Activated naive CD4-positive, alpha-beta T cell treated with anti-CD3 and anti-CD28 coated beads for 36 hours (primary cell): Measurements from ENCODE around the gene MLLT6. TPM values are rescaled to one million over a fixed set of nuclear protein-coding genes. Genes with fewer than 3 reads are reported as not detected.

Experiments used
- CTCF ChIA-PET: fragments of 350-600 bp; sonication (Branson Sonifier 250); formaldehyde crosslinking; loops from one replicate; lab custom pipeline; 2021; ENCODE audit warnings: antibody characterized with exemption; lab: Charles Lee
- DNase-seq: peaks from one replicate; pipeline ENCODE4 v3.0.0-alpha.2; 2020
- H3K27ac Mint-ChIP-seq: one replicate; pipeline ENCODE4 v1.8.0; 2021; ENCODE audit warnings: mild to moderate bottlenecking, mixed read lengths
- H3K27me3 Mint-ChIP-seq: one replicate; pipeline ENCODE4 v1.8.0; 2021; ENCODE audit warnings: low read depth, mixed read lengths
- H3K36me3 Mint-ChIP-seq: one replicate; pipeline ENCODE4 v1.8.0; 2021; ENCODE audit warnings: low read depth, mixed read lengths
- H3K4me1 Mint-ChIP-seq: one replicate; pipeline ENCODE4 v1.8.0; 2021; ENCODE audit warnings: low read depth, mixed read lengths
- H3K4me3 Mint-ChIP-seq: one replicate; pipeline ENCODE4 v1.8.0; 2021; ENCODE audit warnings: mild to moderate bottlenecking, moderate library complexity, mixed read lengths
- H3K9me3 Mint-ChIP-seq: one replicate; pipeline ENCODE4 v1.8.0; 2021; ENCODE audit warnings: mixed read lengths
- intact Hi-C: fragments of 100-400 bp; cut with micrococcal nuclease; formaldehyde crosslinking; loops from one replicate; pipeline ENCODE4 v1.15.1; 2023
- total RNA-seq, 2 experiments: library from RNA; stranded (reverse); gene quantifications; one replicate each; pipeline ENCODE4 v1.2.3, GENCODE V29; 2021

Gene MLLT6
- total RNA-seq, 2 experiments from 2014 or later, result 170 to 177 TPM

- Mint-ChIP-seq H3K9me3 (no peaks in the 10 kb centered on the region), H3K27me3 (peaks cover 41% of the 10 kb centered on the region), H3K27ac (no peak overlapping the region), H3K36me3 (peaks cover 20% of the 10 kb centered on the region), H3K4me1 (peaks cover 49% of the 10 kb centered on the region), H3K4me3 (peak overlapping the region; percentile 91)
- peak; percentile 31 for DNase-seq
- intact Hi-C loops, result loop anchor here (1.0 to 5.0 kb wide), 3 partner anchors 143 to 217 kb away; partner anchors contain the start of genes FBXO47 and SRCIN1
- CTCF ChIA-PET, result interaction anchor here (1.1 to 2.5 kb wide), 2 partner anchors 19 to 75 kb away, joined by 4 to 9 read pairs; partner anchors contain the start of gene EPOP
Observed at GRCh38 chr17:38750312-38751121, 45.4 kb downstream of the MLLT6 start.

GRCh38 chr17:38751144-38751807 is 46.2 kb downstream of the MLLT6 start:
- no peak for DNase-seq
- H3K4me3 Mint-ChIP-seq, result peak overlapping the region; percentile 91
- H3K27ac Mint-ChIP-seq, result peak overlapping the region; percentile 95
- intact Hi-C loops, result loop anchor here (1.0 to 5.0 kb wide), 3 partner anchors 144 to 216 kb away; partner anchors contain the start of genes FBXO47 and SRCIN1
- H3K36me3 Mint-ChIP-seq, result peaks cover 26% of the 10 kb centered on the region
- CTCF ChIA-PET, result interaction anchor here (1.1 to 2.5 kb wide), 3 partner anchors 20 to 192 kb away, joined by 4 to 9 read pairs (median 6); partner anchors contain the start of gene EPOP
- H3K27me3 Mint-ChIP-seq, result peaks cover 33% of the 10 kb centered on the region
- H3K4me1 Mint-ChIP-seq, result peaks cover 52% of the 10 kb centered on the region
- H3K9me3 Mint-ChIP-seq, result no peaks in the 10 kb centered on the region

GRCh38 chr17:38751808-38752307 is 46.8 kb downstream of the MLLT6 start:
- Mint-ChIP-seq H3K27ac (peak overlapping the region; percentile 95), H3K4me3 (peak overlapping the region; percentile 91), H3K27me3 (peaks cover 27% of the 10 kb centered on the region), H3K4me1 (peaks cover 49% of the 10 kb centered on the region), H3K9me3 (no peaks in the 10 kb centered on the region), H3K36me3 (peaks cover 29% of the 10 kb centered on the region)
- intact Hi-C loops, result loop anchor here (1.0 to 5.0 kb wide), 11 partner anchors 22 to 449 kb away; partner anchors contain the start of genes CISD3, FBXO47, PIP4K2B and RPL19
- DNase-seq, result peak; percentile 93
- CTCF ChIA-PET, result interaction anchor here (0.6 to 2.5 kb wide), 6 partner anchors 16 to 193 kb away, joined by 3 to 9 read pairs (median 4); partner anchors contain the start of gene EPOP

- H3K4me1 Mint-ChIP-seq, result peaks cover 48% of the 10 kb centered on the region
- intact Hi-C loops, result loop anchor here (1.0 to 5.0 kb wide), 10 partner anchors 22 to 448 kb away; partner anchors contain the start of genes CISD3, FBXO47, PIP4K2B and RPL19
- H3K27me3 Mint-ChIP-seq, result peaks cover 26% of the 10 kb centered on the region
- CTCF ChIA-PET, result interaction anchor here (0.6 to 2.5 kb wide), 6 partner anchors 16 to 194 kb away, joined by 3 to 9 read pairs (median 4); partner anchors contain the start of gene EPOP
- peaks cover 29% of the 10 kb centered on the region for H3K36me3 Mint-ChIP-seq
- DNase-seq, result peak; percentile 99
- H3K4me3 Mint-ChIP-seq, result peak within 1 kb of the TSS; percentile 91
- H3K27ac Mint-ChIP-seq, result peak within 1 kb of the TSS; percentile 95
- no peaks in the 10 kb centered on the region for H3K9me3 Mint-ChIP-seq
Observed at GRCh38 chr17:38752308-38753070, 47.4 kb downstream of the MLLT6 start, which contains the start of gene PSMB3. Gene PSMB3, plus strand, starts transcription at chr17:38752741. Its CDS starts 86 bp downstream, at chr17:38752827.

GRCh38 chr17:38753071-38753506 is 48.0 kb downstream of the MLLT6 start:
- CTCF ChIA-PET, result interaction anchor here (0.6 to 1.8 kb wide), 4 partner anchors 19 to 485 kb away, joined by 3 to 6 read pairs (median 4); no protein-coding TSS in a partner anchor
- peaks cover 48% of the 10 kb centered on the region for H3K4me1 Mint-ChIP-seq

GRCh38 chr17:38761612-38762011 is 56.5 kb downstream of the MLLT6 start:
- Mint-ChIP-seq H3K4me1 (peaks cover 8% of the 10 kb centered on the region), H3K36me3 (peaks cover 44% of the 10 kb centered on the region), H3K4me3 (no peak overlapping the region), H3K27ac (peak overlapping the region; percentile 65), H3K27me3 (no peaks in the 10 kb centered on the region), H3K9me3 (no peaks in the 10 kb centered on the region)
- intact Hi-C loops, result no loop called here
- CTCF ChIA-PET, result interaction anchor here (0.6 to 1.6 kb wide), 4 partner anchors 36 to 315 kb away, joined by 3 to 5 read pairs (median 4); no protein-coding TSS in a partner anchor
- DNase-seq, result peak; percentile 52

More at GRCh38 chr17:38753071-38753506, 48.0 kb downstream of the MLLT6 start:
- H3K9me3 Mint-ChIP-seq, result no peaks in the 10 kb centered on the region
- DNase-seq, result no peak
- peak overlapping the region; percentile 91 for H3K4me3 Mint-ChIP-seq
- H3K36me3 Mint-ChIP-seq, result peaks cover 32% of the 10 kb centered on the region
- H3K27ac Mint-ChIP-seq, result peak overlapping the region; percentile 95
- H3K27me3 Mint-ChIP-seq, result peaks cover 22% of the 10 kb centered on the region
- intact Hi-C loops, result loop anchor here (2.0 to 5.0 kb wide), 3 partner anchors 146 to 448 kb away; partner anchors contain the start of genes FBXO47, RPL19 and SRCIN1

- no peak overlapping the region for H3K27ac Mint-ChIP-seq
- peaks cover 48% of the 10 kb centered on the region for H3K36me3 Mint-ChIP-seq
- intact Hi-C loops, result no loop called here
- peaks cover 8% of the 10 kb centered on the region for H3K4me1 Mint-ChIP-seq
- no peaks in the 10 kb centered on the region for H3K27me3 Mint-ChIP-seq
- H3K9me3 Mint-ChIP-seq, result no peaks in the 10 kb centered on the region
- DNase-seq, result no peak
- no peak overlapping the region for H3K4me3 Mint-ChIP-seq
- CTCF ChIA-PET, result interaction anchor here (0.6 to 1.6 kb wide), 3 partner anchors 36 to 221 kb away, joined by 3 to 5 read pairs (median 4); no protein-coding TSS in a partner anchor
Observed at GRCh38 chr17:38762231-38762630, 57.2 kb downstream of the MLLT6 start.

GRCh38 chr17:38766341-38766740 is 61.3 kb downstream of the MLLT6 start:
- no peaks in the 10 kb centered on the region for H3K9me3 Mint-ChIP-seq
- peak overlapping the region; percentile 51 for H3K27ac Mint-ChIP-seq
- CTCF ChIA-PET, result interaction anchor here (1.5 kb wide), 1 partner anchor 208 kb away, joined by 5 read pairs; no protein-coding TSS in a partner anchor
- DNase-seq, result no peak
- intact Hi-C loops, result no loop called here
- peaks cover 38% of the 10 kb centered on the region for H3K36me3 Mint-ChIP-seq
- no peaks in the 10 kb centered on the region for H3K27me3 Mint-ChIP-seq
- no peak overlapping the region for H3K4me3 Mint-ChIP-seq
- H3K4me1 Mint-ChIP-seq, result peaks cover under 1% of the 10 kb centered on the region

- Mint-ChIP-seq H3K4me3 (no peak overlapping the region), H3K36me3 (peaks cover 35% of the 10 kb centered on the region), H3K27ac (no peak overlapping the region), H3K9me3 (no peaks in the 10 kb centered on the region), H3K4me1 (no peaks in the 10 kb centered on the region), H3K27me3 (no peaks in the 10 kb centered on the region)
- CTCF ChIA-PET, result no interaction called here
- intact Hi-C loops, result no loop called here
- no peak for DNase-seq
Observed at GRCh38 chr17:38768417-38768816, 63.3 kb downstream of the MLLT6 start.

- Mint-ChIP-seq H3K9me3 (no peaks in the 10 kb centered on the region), H3K4me1 (no peaks in the 10 kb centered on the region)
- intact Hi-C loops, result no loop called here
Observed at GRCh38 chr17:38773258-38773657, 68.2 kb downstream of the MLLT6 start.

More at GRCh38 chr17:38773258-38773657, 68.2 kb downstream of the MLLT6 start:
- no peak overlapping the region for H3K27ac Mint-ChIP-seq
- no peak overlapping the region for H3K4me3 Mint-ChIP-seq
- no peaks in the 10 kb centered on the region for H3K27me3 Mint-ChIP-seq
- CTCF ChIA-PET, result no interaction called here
- H3K36me3 Mint-ChIP-seq, result peaks cover 23% of the 10 kb centered on the region
- DNase-seq, result no peak
